EH (cell line): ENCODE data around the gene CIB4.

Source experiments
- DNase-seq: peaks from one replicate; pipeline ENCODE4 v3.0.0-alpha.2; 2015; ENCODE audit warnings: low read depth

The CIB4 gene

DNA sequence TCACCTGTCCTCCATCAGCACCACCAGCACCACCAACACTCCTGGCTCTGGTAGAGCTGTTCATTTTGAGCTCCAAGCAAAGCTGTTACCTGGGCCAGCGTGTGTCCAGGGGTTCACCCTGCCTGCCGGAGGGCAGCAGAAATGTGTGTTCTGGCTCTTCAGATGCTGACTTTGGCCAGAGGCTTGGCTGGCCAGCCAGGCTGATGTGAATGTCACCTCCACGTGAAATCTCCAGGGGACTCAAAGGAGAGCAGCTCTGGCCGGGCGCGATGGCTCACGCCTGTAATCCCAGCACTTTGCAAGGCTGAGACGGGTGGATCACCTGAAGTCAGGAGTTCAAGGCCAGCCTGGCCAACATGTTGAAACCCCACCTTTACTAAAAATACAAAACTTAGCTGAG lies 33.5 kb downstream of the CIB4 start:
- no peak for DNase-seq

DNA sequence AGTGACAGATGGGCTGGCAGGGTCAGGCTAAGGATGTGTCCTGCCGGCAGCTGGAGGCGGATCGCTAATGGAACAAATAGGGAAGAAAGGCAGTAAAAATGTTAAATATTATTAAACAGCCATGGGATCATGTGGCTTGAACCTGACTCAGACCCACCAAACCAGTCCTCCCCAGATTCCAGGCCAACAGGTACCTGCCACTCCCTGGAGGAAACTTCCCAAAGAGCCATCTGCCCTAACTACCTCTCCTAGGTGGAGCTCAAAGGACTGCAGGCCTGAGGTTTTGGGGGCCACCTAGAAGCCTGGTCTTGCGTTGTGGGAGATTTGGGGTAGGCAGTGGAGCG lies 34.3 kb downstream of the CIB4 start:
- DNase-seq: no peak

GRCh38 chr2:26605999-26606846 lies 34.9 kb downstream of the CIB4 start:
- no peak for DNase-seq

DNA sequence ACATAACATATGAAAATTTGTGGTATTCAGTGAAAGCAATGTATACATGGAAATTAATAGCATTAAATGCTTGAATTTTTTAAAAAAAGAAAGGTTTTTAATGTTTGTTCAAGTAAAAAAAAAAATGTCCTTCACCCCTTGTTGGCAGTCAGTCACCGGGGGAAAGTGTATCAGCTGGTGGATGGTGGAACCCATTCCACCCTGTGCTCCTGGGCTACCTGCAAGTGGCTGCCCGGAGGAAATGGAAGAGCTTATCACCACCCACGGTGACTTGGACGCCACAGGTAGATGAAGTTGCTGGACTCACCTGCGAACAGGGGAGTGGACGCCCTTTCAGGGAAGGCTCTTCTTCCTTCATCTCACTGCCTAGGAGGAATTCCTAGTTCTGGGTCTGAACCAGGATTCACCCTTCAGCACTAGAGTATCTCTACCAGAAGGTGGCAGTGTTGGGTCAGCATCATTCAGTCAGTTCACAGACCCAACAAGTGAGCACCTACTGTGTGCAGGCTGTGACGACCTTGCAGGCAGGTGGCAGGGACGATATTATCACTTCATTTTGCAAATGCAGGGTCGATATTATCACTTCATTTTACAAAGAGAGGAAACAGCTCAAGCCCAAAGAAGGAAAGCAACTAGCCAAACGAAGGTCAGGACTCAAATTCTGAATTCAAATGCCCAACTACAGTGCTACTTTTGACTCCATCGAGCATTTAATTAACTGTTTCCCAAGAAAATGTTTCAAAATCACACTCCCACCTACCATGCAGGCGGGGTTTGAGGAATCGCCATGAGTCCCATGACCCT lies 35.8 kb downstream of the CIB4 start:
- peak; percentile 57 for DNase-seq

- no peak for DNase-seq
These were observed 38.6 kb downstream of the CIB4 start for GRCh38 chr2:26602575-26602974.

DNA sequence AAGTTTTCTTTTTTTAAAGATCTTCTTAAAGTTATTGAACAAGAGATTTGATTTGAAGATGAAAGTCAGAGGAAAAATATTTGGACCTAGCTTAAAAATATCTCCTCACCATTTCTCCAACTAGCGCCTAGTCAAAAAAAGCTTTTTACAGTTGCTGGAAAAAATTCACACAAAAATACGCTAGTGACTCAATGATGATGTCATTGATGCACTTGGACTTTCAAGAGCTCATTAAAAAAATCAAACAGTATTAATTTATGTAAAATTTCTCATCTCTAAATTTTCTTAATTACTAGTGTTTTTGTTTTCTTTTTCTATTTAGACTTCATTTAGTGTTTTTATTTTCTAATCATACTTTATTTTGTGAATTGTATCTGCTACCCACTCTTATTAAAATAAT lies 41.8 kb downstream of the CIB4 start:
- DNase-seq: no peak

DNA sequence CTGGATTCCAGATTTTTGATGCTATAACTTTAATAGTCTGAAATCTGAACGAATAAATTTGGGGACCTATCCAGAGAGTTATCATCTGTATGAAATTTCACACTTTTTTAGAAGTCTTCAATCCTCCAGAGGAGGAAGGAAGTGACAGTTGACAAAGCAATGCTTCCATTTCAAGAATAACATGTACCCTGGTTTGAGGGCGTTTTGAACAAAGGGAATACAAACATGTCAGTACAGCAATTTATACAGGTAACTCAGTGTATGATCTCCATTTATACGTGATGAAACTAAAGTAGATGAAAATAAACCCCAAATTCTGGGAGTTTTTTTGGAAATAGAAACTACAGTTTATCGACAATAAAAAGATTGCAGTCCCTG lies 42.2 kb downstream of the CIB4 start:
- no peak for DNase-seq

GRCh38 chr2:26598336-26598995 lies 42.7 kb downstream of the CIB4 start:
- no peak for DNase-seq

- no peak for DNase-seq
These were observed 44.0 kb downstream of the CIB4 start for GRCh38 chr2:26597197-26597596.

DNA sequence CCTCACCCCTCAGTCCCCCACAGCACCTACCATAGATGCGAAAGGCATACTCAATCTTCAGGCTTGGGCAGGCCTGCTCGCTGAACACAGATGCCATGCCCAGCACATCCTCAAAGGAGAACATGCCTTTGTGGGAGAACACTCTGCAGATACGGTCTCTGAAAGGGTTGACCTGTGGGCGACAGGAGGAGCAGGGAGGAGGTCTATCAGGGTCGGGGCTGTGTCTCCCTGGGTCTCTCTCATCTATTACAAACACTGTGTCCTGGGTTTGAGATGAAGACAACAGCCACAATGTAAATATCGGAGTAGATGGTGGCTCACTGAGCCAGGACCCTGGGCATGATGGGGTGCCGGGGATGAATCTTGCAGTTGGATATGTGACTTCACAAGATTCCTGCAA lies 46.0 kb downstream of the CIB4 start:
- DNase-seq: no peak

DNA sequence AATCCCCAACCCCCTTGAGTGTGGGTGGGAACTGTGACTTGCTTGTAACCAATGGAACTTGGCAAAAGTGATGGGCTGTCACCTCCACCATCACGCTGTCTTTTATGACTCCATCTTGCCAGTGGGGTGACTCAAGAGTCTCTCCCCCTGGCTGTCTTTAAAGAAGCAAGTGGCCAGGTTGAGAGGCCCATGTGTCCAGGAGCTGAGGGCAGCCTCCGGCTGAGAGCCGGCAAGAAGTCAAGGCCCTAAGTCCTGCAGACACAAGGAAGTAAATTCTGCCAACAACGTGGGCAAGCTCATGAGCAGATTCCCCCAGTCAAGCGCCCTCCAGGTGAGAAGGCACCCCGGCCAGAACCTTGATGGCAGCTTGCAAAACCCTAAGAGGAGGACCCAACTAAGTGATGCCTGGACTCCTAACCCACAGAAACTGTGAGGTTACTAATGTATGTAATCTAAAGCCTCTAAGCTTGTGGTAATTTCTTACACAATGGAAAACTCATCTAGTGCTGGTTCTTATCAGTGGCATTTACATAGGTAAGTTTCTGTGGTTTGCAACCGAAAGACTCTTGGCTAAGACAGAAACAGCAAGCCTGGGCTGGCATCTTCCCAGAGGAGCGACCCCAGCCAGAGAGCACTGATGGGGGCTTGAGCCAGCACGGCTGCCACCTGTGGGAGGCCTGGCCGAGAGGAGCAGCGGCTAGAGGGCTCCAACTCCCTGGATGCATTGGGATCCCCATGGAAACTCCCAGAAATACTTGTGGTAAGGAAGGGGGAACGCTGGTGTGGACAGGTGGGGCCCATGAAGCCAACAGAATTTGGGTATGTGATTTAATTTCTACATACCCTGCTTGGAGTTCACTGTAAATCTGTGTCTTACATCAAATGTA lies 49.3 kb downstream of the CIB4 start:
- DNase-seq: no peak

GRCh38 chr2:26590980-26591618 lies 50.1 kb downstream of the CIB4 start:
- no peak for DNase-seq

- DNase-seq: no peak
These were observed 50.7 kb downstream of the CIB4 start for GRCh38 chr2:26590508-26590907.

DNA sequence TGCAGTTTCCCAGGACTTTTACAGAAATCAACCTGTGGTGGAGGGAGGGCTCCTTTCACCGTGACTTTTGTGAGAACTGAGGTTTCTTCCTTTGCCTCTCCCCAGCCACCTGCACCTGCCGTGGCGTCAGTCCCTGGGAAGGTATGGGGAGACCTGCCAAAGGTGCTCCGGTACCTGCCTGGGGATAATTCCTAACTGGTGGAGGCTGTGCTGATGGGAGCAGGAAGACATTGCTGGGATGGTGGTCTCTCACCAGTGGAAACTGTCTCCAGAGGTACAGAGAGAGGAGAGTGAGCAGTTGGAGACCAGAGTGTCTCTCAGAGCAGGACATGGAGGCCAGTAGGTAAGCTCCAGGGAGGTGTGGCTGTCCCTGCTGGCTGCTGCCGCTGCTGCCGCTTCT lies 52.6 kb downstream of the CIB4 start:
- no peak for DNase-seq

DNA sequence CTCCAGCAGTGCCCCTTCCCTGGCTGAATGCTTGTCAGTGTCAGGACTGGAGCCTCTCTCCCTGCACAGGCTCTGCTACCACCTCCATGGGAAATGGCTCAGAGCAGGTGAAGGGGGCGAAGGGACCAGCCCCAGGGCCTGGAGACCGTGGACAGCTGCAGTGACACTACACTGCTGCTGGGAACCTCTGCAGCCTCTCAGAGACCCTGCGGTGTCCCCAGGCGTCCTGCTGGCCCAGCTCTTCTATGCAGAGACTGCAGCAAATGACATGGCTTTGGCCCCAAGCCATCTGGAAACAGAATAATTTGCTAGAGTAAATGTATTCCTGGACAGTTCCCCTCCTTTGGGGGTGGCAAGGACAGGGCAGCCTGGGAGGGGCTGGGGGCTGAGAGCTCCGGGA lies 53.2 kb downstream of the CIB4 start:
- DNase-seq: no peak

DNA sequence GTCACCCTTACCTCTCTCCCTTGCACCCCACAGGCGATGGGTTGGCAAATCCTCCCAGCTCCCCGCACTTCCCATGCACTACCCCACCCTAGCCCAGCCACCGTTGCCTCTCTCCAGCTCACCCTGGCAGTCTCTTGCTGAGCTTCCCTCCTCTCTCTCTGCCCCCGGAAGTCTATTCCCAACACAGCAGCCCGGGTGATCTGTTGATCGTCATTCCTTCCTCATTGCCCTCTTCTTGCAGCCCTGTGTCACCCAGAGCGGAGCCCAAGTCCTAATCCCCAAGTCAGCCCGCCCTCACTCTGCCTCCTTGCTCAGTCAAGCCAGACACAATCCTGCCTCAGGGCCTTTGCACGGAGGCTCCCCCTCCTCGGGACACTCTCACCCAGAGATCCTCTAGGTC lies 55.2 kb downstream of the CIB4 start:
- no peak for DNase-seq

- no peak for DNase-seq
These were observed 56.1 kb downstream of the CIB4 start for GRCh38 chr2:26585100-26585499.

DNA sequence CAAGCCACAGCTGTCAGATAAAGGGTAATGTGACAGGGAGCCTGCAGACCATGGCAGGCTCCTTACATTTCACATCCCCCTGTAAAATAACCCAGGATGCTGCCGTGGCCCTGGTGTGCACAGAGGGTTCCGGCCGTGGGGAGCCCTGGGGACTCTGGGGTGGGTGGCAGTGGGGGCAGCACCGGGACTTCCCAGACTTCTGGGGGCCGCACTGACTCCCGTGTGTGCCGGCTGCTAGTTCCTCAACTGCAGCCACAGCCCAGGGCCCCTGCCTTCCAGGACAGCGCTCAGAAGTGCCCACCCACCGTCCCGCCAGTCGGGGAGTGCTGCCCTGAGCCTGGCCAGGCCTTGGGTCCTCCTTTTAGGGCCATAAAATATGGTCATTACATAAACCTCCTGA lies 56.5 kb downstream of the CIB4 start:
- no peak for DNase-seq

DNA sequence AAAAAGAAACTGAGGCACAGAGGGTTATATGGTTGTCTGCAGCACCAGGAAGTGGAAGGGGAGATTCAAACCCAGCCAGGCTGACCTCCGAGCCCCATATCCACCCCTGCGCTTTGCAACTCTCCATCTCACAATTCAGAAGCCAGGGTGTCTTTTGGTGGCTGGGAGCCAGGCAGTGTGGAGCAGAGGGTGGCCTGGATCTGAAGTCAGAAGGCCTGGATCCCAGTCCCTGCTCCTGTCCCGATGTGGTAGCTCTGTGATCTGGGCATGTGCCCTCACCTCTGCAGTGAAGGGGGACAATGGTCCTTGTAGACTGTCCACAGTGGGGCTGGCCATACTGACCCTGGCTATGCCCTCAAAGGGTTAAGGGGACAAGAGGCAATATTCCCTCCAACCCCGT lies 57.0 kb downstream of the CIB4 start:
- DNase-seq: no peak

GRCh38 chr2:26583381-26583911 lies 57.7 kb downstream of the CIB4 start:
- no peak for DNase-seq

DNA sequence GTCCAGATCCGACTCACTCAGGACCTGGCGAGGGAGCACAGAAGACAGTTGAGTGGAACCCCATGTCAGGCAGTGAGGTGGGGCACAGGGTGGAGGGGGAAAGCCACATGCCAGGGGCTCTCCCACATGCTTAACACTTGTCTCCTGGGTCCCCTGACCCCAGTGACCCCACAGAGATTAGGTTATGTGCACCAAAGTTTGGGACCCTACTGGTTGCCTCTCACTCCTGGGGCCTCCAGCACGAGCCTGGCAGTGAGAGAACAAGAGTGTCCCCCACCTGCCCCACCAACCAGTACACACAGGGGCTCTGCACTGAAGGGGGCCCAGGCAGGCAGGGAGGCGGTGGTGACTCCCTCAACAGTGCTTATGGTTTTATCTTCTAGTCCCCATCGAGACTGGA lies 58.3 kb downstream of the CIB4 start:
- no peak for DNase-seq
